Thoracic aorta endothelial cell (primary cell): ENCODE results near the gene FAM83D. TPM values are rescaled to one million over a fixed set of nuclear protein-coding genes. Genes with fewer than 3 reads are reported as not detected.

Source experiments
- small RNA-seq: library from RNA; depleted of rRNA; stranded (forward); fragments of <200 nt; gene quantifications from one replicate; pipeline ENCODE3, GENCODE V24; 2012
- total RNA-seq: library from RNA; depleted of rRNA; stranded (reverse); fragments of >200 nt; gene quantifications from 2 replicates; pipeline ENCODE4 v1.2.3, GENCODE V29; 2012

The FAM83D gene, protein sequence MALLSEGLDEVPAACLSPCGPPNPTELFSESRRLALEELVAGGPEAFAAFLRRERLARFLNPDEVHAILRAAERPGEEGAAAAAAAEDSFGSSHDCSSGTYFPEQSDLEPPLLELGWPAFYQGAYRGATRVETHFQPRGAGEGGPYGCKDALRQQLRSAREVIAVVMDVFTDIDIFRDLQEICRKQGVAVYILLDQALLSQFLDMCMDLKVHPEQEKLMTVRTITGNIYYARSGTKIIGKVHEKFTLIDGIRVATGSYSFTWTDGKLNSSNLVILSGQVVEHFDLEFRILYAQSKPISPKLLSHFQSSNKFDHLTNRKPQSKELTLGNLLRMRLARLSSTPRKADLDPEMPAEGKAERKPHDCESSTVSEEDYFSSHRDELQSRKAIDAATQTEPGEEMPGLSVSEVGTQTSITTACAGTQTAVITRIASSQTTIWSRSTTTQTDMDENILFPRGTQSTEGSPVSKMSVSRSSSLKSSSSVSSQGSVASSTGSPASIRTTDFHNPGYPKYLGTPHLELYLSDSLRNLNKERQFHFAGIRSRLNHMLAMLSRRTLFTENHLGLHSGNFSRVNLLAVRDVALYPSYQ
- total RNA-seq = 33.8 and 63.0 TPM in 2 replicates

DNA sequence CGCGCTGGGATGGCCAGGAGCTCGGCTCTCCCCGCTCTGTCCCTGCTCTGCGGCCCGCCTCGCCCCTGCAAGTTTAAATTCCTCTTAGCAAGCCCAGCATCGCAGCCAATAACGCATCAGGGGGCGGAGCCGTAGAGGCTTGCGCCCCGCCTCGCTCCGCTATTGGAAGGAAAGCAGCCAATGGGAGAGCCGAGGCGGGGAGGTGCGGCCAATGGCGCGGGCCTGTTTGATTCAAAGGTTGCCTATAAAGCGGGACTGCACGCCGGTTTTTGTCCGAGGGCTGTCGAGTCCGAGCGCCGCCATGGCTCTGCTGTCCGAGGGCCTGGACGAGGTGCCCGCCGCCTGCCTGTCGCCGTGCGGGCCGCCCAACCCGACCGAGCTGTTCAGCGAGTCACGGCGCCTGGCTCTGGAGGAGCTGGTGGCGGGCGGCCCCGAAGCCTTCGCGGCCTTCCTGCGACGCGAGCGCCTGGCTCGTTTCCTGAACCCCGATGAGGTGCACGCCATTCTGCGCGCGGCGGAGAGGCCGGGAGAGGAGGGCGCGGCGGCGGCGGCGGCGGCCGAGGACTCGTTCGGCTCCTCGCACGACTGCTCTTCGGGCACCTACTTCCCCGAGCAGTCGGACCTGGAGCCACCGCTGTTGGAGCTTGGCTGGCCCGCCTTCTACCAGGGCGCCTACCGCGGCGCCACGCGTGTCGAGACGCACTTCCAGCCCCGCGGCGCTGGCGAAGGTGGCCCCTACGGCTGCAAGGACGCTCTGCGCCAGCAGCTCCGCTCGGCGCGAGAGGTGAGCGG is at the start of gene FAM83D:
TSS of gene FAM83D (plus strand) at position 276 of the 792 bp plus-strand sequence. CDS start at position 302, 26 bp downstream.

DNA sequence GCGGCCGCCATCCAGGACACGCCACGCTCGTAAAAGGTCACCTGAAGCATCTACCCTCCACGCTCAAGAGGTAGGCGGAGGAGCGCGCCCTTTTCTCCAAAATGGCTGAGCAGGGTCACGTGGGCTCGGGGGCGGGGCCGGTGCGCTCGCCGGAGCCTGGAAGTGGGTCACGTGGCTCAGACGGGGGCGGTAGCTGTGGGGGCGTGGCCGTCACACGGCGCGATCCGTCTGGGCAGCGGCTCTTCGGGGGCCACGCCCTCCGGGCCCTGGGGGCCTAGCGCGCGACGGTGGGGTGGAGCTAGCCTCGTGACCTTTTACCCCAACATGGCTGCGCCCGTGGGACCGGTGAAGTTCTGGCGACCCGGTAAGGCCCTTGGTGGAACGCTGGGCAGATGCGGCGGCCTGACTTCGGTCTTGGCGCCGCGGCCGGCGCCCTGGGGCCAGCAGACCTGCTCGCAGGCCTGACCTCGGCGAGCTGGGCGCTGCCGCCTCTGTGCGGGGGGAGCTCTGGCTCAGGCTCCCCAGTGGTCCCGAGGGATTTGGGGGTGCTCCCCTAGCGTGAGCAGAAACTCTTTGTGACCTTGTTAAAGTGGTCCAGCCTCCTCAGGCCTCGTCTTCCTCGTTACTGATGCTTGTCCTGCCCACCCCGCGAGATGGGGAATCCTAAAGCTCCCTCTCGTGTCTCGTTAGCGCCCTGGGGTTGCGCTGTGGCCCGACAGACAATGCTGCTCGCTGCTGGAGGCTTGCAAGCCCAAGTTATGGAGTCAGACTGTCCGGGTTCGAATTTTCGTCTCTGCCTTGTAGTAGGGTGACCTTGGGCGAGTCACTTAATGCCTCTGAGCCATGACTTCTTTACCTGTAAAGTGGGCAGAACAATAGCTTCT is 36.1 kb downstream of the FAM83D start, which contains the start of gene DHX35:
TSS of gene DHX35 (plus strand) at position 301 of the 884 bp plus-strand sequence. CDS start at position 325, 24 bp downstream.

Small RNA genes within 50 kb of the gene (small RNA-seq; reads per million reads assigned to genes)
- 0.42 reads per million for gene AL023803.1

Other genes starting within 250 kb of the FAM83D start
- not detected in 2 replicates for gene SLC32A1, start 201.9 kb upstream of the FAM83D start, total RNA-seq
- 10.0 and 11.4 TPM in 2 replicates for gene ACTR5, start 178.0 kb upstream of the FAM83D start, total RNA-seq
- 78.5 and 93.3 TPM in 2 replicates for gene PPP1R16B, start 120.7 kb upstream of the FAM83D start, total RNA-seq
- 13.5 and 14.4 TPM in 2 replicates for gene DHX35, start 35.9 kb downstream of the FAM83D start, total RNA-seq